ENCODE measurements around the gene NLE1.
"Not testable (repeated sequence)": the region's sequence is repeated elsewhere in the genome, so short reads cannot be mapped to it uniquely, and the experiment has no call there.

The NLE1 gene

DNA sequence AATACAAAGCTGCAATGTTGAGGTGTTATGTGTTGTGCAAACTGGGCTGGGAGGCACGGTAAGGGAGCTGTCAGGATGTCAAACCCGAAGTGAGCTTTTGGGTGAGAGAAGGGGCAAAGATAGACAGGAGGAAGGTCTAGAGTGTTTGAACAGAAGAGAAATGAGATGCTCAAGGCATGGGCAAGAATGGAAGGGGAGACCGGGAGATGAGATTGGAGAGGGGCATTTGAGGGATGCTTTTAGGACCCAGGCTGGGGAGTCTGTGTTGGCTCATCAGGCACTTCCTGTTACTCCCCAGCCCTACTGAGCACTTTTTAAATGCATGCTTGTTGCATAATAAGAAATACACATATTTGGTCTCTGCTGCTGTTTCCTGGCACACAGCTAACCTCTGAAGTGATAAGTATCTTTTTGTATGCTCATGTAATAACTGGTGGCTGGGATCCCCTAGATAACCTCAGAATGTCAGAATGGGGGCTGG, 19.2 kb upstream of the NLE1 start:
- no peak for DNase-seq

DNA sequence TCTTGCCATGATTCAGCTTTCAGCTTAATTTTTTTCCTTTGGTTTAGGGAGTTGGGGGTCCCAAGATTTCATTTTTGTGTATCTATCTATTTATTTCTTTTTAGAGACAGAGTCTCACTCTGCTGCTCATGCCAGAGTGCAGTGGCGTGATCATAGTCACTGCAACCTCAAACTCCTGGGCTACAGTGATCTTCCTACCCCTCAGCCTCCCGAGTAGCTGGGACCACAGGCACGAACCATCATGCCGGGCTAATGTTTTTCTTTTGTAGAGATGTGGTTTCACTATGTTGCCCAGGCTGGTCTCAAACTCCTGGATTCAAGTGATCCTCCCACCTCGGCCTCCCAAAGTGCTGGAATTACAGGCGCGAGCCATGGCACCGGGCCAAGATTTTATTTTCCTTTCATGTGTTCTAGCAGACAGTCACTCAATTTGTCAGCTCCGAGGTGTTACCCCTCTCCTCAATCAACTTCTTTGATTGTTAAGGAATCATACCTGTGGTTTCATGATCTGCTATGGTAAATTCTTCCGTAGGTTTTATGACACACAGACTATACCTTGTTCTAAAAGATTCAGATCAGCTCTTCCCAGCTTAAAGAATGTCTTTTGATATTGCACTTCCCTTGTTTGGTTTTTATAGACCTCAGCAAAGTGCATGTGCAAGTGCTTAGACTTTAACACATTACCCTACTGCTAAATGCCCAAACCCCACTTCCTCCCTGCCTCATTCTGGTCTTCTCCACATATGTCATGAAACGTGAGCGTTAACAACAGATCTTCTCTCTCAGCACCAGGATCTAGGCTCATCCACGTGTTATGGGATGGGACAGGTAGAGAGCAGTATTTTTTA, 18.5 kb upstream of the NLE1 start:
- peak; percentile 31 to 50 for DNase-seq

DNA sequence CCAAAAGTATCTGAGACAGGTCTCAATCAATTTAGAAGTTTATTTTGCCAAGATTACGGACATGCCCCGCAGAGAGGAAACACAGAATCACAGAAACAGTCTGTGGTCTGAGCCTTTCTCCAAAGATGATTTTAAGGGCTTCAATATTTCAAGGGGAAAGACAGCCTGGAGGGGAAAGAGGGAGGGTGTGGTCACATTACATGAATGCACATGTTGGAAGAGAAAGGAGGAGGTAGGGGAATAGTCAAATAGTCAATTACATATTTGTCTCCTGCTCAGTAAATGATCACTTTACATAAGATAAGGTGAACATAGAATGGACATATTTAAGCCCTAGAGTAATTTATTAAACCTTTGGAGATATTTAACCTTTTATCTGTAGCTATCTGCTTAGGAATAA, 17.8 kb upstream of the NLE1 start:
- DNase-seq, result no peak

DNA sequence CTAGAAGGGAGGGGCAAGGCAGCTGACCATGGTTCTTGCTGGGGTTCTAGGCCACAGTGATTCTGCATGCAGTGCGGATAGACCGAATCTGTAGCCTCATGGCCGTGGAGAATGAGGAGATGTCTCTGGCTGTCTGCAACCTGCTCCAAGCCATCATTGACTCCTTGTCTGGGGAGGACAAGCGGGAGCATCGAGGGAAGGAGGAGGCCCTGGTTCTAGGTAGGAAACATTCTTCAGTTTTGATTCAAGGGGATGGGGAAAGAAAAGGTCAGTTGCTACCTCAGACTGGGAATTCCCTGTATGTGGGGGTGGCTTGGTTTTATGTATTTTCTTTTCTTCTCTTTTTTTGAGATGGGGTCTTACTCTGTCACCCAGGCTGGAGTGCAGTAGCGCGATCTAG, 13.1 kb upstream of the NLE1 start:
- DNase-seq, result no peak

DNA sequence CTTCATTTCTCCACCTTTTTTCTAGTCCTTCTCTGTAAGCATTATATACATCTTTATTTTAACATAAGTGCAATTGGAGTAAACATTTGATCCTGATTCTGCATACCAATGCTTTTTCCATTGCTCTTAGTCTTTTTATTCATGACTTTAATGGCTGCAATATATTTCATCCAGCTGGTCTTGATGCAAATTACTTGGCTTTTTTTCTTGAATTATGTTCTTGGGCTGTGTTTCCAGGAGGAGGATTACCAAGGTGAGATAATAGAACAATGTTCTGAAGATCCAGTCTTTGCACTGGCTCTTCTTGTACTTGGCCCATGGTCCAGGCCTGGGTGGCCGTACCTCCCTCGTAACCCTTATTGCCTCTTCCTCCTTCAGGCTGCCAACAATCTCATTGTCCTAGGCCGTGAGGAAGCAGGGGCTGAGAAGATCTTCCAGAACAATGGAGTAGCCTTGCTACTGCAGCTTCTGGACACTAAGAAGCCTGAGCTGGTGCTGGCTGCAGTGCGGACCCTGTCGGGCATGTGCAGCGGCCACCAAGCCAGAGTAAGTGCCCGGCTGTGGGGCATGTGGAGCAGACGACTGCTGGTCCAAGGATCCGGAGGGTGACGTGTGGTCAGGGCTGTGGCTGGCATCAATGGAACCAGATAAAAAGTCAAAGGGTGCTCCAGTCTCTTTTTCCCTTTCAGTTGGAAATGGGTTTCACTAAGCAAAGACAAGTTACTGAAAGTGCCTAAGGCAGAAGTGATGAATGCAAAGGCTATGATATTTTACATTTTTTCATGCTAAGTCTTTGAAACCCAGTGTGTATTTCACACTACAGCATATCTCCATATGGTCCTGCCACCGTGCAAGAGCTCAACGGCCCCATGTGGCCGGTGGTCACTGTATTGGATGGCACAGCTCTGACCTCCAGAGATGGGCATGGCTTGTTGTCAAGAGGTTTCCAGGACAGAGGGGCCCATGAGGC, 12.4 kb upstream of the NLE1 start:
- DNase-seq, result no peak

DNA sequence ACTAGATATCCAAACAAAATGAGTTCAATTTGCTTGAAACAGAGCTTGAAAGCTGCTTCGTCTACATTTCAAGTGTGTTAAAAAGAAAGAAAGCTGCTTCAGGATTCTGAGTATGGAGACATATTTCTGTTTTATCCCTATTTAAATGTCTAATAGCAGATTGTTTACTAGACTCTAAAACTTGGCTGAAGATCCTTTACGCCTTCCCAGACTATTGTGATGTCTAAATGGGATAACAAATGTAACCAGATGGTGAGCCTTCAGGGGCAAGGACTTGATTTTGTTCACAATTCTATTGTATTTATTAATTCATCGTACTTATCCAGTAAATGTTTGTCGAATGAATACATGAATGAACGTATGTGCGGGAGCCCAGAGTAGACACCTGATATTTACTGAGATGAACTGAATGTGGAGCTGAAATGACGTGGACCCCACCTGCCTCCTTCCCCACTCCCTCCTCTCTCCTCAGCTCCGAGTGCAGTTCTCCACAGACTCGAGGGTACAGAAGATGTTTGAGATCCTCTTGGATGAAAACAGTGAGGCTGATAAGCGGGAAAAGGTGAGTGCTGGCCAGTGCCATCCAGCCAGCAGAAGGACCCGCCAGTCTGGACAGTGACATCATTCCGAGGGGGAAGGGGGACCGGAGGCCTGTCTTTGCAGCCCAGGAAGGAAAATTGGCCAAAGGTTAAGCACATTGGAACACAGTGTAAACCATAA, 10.5 kb upstream of the NLE1 start:
- DNase-seq, result no peak

DNA sequence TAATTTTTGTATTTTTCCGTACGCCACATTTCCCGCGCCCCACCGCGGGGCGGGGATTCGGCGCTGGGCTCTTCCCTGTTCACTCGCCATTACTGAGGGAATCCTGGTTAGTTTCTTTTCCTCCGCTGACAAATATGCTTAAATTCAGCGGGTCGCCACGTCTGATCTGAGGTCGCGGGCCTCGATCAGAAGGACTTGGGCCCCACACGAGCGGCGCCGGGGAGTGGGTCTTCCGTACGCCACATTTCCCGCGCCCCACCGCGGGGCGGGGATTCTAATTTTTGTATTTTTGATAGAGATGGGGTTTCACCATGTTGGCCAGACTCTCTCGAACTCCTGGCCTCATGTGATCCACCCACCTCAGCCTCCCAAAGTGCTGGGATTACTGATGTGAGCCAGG, 9.0 kb upstream of the NLE1 start:
- not testable (repeated sequence) for DNase-seq

DNA sequence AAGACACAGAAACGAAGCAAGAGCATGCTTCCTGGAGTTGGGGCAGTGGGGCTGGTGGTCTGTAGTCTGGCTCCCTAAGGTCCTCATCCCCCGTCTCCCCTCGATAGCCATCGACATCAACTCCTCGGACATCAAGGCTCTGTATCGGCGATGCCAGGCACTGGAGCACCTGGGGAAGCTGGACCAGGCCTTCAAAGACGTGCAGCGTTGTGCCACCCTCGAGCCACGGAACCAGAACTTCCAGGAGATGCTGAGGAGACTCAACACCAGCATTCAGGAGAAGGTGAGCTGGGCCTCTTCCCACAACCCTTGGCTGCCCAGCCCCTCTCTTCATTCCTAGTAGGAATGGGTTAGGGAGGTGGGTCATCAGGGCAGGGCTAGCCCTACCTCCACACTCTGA, 7.8 kb upstream of the NLE1 start:
- no peak for DNase-seq

DNA sequence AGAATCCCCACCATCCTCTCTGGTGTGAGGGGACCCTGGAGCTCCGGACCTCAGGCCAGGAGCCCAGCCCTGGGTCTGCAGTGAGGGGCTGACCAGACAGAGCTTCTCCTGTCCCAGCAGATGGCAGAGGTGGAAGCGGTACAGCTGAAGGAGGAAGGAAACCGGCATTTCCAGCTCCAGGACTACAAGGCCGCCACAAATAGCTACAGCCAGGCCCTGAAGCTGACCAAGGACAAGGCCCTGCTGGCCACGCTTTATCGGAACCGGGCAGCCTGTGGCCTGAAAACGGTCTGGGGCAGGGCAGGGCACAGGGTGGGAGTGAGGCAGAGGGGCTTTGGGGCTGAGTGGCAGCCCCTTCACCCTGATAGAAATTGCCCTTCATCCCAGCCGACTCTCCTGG, 6.0 kb upstream of the NLE1 start:
- DNase-seq, result no peak

DNA sequence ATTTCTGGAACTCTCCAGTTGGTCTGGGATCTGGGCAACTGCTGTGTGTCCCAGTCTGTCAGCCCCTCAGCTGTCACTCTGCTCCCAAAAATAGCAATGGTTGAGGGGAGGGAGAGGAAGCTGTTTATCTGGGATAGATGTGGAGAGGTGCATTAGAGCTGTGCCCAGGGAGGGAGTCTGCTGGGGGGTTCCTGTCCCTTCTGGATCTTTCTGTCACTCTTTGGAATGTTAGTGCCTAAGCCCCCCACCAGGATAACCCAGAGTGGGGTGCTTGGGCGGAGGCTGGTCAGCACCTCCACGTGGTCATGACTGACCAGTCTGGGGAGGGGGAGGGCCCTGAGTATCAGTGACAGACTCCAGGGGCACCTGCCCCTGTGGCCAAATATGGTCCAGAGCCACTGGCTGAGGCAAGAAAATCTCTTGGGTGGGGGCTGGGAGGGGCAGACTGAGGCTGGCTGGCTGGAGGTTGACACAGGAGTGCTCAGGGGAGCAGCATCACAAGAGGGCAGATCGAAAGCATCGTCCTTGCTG, 5.3 kb upstream of the NLE1 start, which contains the start of gene UNC45B:
Gene UNC45B (plus strand): TSS at position 443 of the 531 bp plus-strand sequence. CDS start 447 bp downstream, outside the sequence.
- no peak for DNase-seq

DNA sequence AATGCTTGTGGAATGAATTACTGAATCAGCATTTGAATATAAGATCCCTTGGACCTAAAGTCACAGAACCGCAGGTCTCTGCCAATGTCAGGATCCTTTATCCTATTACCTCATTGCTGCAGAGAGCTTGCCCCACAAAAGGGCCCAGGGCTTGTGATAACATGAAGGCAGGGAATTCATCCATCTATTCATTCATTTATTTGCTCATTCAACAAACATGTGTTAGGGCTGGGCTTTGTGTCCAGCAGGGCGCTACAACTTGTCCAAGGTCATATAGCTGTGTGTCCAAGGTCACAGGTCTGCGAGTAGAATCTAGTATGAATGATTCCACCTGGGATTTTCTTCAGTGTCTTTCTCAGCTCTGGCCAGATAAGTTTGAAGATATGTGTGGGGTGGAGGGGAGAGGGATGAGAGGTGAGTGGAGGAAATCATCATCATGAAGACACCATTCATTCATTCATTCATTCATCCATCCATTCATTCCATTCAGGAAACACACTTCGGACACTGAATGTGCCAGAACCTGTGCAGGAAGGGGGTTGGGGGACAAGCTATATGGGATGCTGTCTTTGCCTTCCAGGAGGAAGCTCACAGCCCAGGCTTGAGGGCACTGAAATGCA, 4.2 kb upstream of the NLE1 start:
- no peak for DNase-seq

DNA sequence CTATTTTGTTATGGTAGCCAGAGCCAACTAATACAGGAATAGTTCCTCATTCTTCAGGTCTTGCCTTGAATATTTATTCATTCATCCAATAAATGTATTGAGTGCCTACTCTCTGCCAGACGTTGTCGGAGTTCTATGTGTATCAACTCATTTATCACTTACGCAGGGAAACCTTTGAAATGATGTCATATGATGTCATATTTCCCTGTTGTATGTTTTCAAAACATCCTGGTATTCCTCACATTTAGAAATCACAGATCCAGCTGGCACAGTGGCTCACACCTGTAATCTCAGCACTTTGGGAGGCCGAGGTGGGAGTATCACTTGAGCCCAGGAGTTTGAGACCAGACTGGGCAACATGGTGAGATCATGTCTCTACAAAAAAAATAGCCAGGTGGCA, 2.7 kb upstream of the NLE1 start:
- DNase-seq, result no peak

DNA sequence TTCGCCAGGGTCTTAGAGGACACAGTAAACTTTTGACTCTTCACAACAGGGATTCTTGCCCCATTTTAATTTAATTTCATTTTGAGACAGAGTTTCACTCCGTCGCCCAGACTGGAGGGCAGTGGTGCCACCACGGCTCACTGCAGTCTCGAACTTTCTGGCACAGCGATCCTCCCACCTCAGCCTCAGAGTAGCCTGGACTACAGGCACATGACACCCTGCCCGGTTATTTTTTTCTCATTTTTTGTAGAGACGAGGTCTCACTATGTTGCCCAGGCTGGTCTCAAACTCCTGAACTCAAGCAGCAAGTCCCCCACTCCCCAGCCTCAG, 329 bp upstream of the NLE1 start:
- no peak for DNase-seq

DNA sequence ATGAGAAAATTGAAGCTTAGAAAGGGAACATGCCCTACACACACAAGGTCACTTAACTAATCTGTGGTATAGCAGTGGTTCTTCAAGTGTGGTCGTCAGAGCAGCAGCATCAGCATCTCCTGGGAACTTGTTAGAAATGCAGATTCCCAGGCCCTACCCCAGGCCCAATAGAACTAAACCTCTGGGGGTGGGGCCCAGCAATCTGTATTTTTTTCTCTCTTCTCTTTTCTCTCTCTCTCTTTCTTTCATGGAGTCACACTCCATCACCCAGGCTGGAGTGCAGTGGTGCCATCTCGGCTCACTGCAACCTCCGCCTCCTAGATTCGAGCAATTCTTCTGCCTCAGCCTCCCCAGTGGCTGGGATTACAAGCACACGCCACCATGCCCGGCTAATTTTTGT, 3.9 kb downstream of the NLE1 start:
- no peak for DNase-seq

DNA sequence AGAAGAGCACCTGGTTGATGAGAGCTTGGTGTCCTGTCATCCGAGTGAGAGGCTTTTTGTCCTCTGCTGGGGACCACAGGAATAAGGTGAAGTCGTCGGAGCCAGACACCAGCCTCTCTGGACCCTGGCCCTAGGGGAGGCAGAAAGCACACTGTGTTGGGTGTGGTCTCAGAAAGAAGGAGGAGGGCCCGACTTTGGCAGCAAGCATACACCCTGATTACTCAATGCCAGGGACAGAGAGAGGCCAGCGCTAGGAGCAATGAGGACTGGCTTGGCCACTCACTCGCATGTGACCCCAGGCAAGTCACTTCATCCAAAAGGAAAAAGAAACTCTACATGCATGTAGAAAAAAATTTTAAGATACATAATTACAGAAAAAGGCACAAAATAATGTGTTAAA, 6.8 kb downstream of the NLE1 start:
- DNase-seq, result no peak

DNA sequence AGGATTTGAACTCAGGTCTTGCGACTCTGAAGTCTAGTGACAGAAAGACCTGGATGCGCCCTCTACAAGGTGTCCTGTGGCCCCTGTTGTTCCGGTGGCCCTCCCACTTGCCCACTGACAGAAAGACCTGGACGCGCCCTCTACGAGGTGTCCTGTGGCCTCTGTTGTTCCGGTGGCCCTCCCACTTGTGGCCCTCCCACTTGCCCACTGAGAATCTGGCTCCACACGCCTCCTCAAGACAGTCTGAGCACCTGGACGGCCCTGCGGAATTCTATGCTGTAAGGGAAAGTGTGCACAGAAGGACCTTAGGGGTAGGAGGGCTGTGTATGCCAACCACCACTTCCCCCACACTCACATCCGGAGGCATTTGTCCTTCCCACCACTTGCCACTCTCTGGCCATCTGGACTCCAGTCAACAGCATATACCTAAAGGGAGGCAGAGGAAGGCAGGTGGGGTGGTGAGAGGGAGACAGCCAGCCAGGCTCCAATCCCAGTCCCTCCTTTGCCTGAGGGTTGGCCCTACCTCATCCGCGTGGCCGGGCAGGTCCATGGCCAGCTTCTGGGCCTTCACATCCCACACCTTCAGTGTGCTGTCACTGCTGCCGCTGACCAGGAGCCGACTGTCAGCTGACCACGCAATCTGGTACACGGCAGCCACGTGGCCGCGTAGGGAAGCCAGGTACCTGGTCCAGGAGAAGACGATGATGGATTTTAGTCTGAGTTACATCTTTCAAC, 9.1 kb downstream of the NLE1 start:
- DNase-seq, result no peak

DNA sequence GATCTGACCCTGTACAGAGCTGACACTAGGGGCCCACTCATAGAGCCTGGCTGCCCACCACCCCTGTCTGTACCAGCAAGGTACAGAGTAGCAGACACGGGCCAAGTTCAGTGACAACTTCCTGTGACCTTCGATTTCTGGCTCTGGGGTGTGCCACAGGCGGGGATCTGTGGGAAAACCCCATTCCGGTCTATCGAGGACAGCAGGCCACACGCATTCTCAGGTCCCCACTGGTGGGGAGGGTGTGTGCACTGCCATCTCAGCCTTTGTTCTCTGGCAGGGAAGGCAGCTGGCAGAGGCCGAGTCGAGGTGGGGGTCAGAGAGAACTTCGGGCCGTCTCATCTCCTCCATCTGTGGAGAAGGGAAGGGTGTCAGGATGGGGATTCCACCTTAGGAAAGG, 10.0 kb downstream of the NLE1 start:
- DNase-seq, result no peak

DNA sequence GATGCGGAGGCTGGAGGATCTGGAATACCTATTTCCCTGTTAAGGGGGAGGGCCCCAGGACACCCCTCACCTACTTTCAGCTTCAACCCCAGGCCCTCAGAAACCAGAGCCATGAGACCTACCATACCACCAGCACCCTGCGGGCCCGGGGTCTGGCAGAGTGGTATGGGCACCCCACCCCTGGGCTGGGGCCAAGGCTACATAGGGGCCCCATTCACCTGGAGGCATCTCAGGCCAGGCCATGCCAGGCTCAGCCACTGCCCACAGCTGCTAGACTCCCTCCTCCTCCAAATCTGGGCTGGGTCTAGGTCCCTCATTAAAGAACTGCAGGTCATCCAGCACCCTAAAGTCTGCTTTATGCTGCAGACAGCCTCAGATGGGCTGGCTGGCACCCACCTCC, 11.7 kb downstream of the NLE1 start:
- no peak for DNase-seq

DNA sequence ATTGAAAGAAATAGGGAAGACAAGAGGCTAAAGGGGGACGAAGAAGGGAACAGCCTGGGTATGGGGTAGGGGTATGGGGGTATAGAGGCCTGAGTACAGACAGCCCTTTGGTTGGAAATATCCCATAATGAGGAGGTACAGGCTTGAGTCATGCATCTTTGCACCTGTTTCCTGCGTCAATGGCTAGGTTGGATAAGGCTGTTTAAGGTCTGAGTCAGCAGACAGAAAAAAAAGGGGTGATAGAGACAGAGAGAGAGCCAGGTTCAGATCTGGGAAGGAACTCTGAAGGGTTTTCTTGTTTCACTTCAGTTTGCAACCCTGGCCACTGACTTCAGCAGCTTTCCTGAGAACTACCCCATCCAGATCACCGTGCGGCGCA, 12.1 kb downstream of the NLE1 start:
- DNase-seq, result no peak

DNA sequence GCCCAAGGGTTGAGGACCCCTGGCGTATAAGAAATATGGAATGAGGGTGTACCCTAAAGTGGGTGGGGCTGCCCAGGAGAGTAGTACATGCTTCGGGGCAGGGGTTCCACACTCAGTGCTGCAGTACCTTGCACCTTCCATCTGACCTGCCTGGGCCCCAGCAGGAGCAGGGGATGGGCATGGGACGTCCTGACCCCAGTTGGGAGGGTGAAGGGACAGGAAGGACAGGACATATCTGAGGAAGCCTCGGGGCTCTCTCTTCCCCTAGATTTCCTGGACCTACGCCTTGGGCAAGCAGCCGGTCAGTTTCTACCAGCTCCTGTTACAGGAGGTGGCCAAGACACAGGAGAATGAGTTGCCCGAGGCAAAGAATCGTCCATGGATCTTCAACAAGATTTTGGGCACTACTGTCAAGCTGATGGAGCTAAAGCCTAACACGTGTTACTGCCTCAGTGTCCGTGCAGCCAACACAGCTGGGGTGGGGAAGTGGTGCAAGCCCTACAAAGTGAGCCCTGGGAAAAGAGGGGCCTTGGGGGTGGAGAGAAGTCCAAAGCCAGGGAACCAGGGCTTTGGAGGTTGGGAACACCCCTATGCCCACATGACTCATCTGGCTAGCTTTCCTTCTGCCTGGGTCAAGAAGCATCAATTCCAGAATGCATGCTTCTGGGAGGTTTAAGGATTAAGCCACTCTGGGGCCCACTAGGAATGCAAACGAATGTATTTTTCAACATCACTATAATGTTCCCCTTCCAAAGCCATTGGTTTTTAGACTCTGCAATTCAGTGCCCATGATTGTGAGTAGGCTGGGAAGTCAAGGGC, 12.7 kb downstream of the NLE1 start:
- no peak for DNase-seq

All from activated CD4-positive, alpha-beta T cell treated with anti-CD3 and anti-CD28 coated beads for 4 hours (primary cell).